ENCODE results near the gene TENM3. TPM values are rescaled to one million over a fixed set of nuclear protein-coding genes. Genes with fewer than 3 reads are reported as not detected.

Gene TENM3
- total RNA-seq, 4 donors from 2014 or later = 0.64 to 5.5 (median 2.1) TPM

- no peaks in the 10 kb centered on the region for H3K36me3 ChIP-seq
- H3K27me3 ChIP-seq = no peaks in the 10 kb centered on the region
- no peak for DNase-seq
- H3K27ac ChIP-seq = no peak overlapping the region
- no peaks in the 10 kb centered on the region for H3K4me1 ChIP-seq
- H3K9me3 ChIP-seq = no peaks in the 10 kb centered on the region
- intact Hi-C loops (cut with DNase I) = no loop called here
- H3K4me3 ChIP-seq = no peak overlapping the region
- 95 to 96% methylated on average over 4 of the region's 4 CpGs for WGBS, 2 donors
- TF ChIP-seq CTCF (IDR thresholded peaks at IDR 0.05) (no peak), POLR2A (IDR thresholded peaks at IDR 0.05) (no peak)
These were observed 435.4 kb downstream of the TENM3 start for GRCh38 chr4:182678590-182678989.

GRCh38 chr4:182679533-182679932 is 436.3 kb downstream of the TENM3 start:
- Histone ChIP-seq H3K27ac (no peak overlapping the region), H3K4me3 (no peak overlapping the region), H3K9me3 (no peaks in the 10 kb centered on the region), H3K27me3 (no peaks in the 10 kb centered on the region), H3K4me1 (no peaks in the 10 kb centered on the region), H3K36me3 (no peaks in the 10 kb centered on the region)
- WGBS, 2 donors = 81 to 87% methylated on average over 11 of the region's 11 CpGs
- no peak for TF ChIP-seq CTCF (IDR thresholded peaks at IDR 0.05)
- no peak for TF ChIP-seq POLR2A (IDR thresholded peaks at IDR 0.05)
- intact Hi-C loops (cut with DNase I) = no loop called here
- no peak for DNase-seq

GRCh38 chr4:182680234-182680653 is 437.0 kb downstream of the TENM3 start:
- H3K4me3 ChIP-seq = no peak overlapping the region
- intact Hi-C loops (cut with DNase I) = no loop called here
- 65 to 78% methylated on average over 10 to 15 of the region's 15 CpGs for WGBS, 2 donors
- TF ChIP-seq POLR2A (IDR thresholded peaks at IDR 0.05) (no peak), CTCF (IDR thresholded peaks at IDR 0.05) (no peak)
- H3K9me3 ChIP-seq = no peaks in the 10 kb centered on the region
- no peak overlapping the region for H3K27ac ChIP-seq
- no peaks in the 10 kb centered on the region for H3K27me3 ChIP-seq
- no peak for DNase-seq
- no peaks in the 10 kb centered on the region for H3K36me3 ChIP-seq
- no peaks in the 10 kb centered on the region for H3K4me1 ChIP-seq

GRCh38 chr4:182683661-182684060 is 440.5 kb downstream of the TENM3 start:
- Histone ChIP-seq H3K27ac (no peak overlapping the region), H3K9me3 (no peaks in the 10 kb centered on the region), H3K4me1 (no peaks in the 10 kb centered on the region), H3K36me3 (no peaks in the 10 kb centered on the region), H3K4me3 (no peak overlapping the region), H3K27me3 (no peaks in the 10 kb centered on the region)
- intact Hi-C loops (cut with DNase I) = no loop called here
- no peak for DNase-seq
- no peak for TF ChIP-seq POLR2A (IDR thresholded peaks at IDR 0.05)
- TF ChIP-seq CTCF (IDR thresholded peaks at IDR 0.05) = no peak
- WGBS, 2 donors = 62 to 76% methylated on average over 5 of the region's 5 CpGs

- H3K27me3 ChIP-seq = no peaks in the 10 kb centered on the region
- TF ChIP-seq POLR2A (IDR thresholded peaks at IDR 0.05) (no peak), CTCF (IDR thresholded peaks at IDR 0.05) (no peak)
- DNase-seq = no peak
- H3K4me1 ChIP-seq = no peaks in the 10 kb centered on the region
- H3K9me3 ChIP-seq = no peaks in the 10 kb centered on the region
- intact Hi-C loops (cut with DNase I) = no loop called here
- no peak overlapping the region for H3K27ac ChIP-seq
- H3K36me3 ChIP-seq = no peaks in the 10 kb centered on the region
- no peak overlapping the region for H3K4me3 ChIP-seq
These were observed 441.6 kb downstream of the TENM3 start for GRCh38 chr4:182684796-182685195.

Measured in esophagus squamous epithelium (tissue), 5 donors.